NCI-H524 (cell line): ENCODE results near the gene MAEL.

ENCODE experiments used
- DNase-seq, 2 experiments: peaks; one replicate each; lab custom pipeline; 2025; lab: John Stamatoyannopoulos, UW

MAEL gene

DNA sequence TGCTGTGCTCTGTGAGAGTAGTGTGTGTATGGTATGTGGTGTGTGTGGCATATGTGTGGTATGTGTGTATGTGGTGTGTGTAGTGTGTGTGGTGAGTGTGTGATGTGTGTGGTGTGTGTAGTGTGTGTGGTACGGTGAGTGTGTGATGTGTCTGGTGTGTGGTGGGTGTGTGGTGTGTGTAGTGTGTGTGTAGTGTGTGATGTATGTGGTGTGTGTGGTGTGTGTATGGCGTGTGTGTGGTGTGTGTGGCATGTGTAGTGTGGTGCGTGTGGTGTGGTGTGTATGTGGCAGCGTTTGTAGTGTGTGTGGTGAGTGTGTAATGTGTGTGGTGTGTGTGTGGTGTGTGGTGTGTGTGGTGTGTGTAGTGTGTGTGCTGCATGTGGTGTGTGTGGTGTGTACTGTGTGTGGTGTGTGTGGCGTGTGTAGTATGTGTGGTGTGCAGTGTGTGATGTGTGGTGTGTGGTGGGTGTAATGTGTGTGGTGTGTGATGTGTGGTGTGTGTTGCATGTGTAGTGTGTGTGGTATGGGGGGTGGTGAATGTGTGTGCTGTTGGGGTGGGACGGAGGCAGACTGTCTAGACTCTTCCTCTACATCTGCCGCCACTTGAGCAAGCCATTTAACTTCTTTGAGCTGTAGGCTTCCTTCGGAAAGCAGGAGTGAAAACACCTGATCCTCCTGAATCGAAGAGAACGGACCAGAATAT is 67.6 kb downstream of the MAEL start:
- peak; percentile 69 to 80 for DNase-seq

DNA sequence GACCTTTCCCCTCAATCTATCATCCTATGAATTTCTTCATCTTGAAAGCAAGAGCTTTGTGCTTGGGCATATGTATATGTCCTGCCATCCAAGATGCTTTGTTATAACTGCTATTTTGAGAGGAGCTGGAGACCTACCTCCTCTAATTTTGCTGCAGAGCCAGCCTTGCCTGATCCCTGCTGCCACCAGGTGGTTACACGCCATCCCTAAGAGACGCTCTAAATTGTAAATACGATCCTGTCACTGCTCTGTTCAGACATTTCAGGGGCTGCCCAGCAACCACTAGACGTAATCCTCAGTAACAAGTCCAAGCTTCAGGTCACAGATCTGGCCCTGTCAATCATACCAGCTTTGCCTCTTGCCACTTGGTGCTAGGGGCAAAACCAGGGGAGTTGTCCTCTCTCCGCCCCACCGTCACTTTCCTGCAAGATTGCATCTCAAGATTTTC is 68.2 kb downstream of the MAEL start:
- peak; percentile 69 to 80 for DNase-seq

DNA sequence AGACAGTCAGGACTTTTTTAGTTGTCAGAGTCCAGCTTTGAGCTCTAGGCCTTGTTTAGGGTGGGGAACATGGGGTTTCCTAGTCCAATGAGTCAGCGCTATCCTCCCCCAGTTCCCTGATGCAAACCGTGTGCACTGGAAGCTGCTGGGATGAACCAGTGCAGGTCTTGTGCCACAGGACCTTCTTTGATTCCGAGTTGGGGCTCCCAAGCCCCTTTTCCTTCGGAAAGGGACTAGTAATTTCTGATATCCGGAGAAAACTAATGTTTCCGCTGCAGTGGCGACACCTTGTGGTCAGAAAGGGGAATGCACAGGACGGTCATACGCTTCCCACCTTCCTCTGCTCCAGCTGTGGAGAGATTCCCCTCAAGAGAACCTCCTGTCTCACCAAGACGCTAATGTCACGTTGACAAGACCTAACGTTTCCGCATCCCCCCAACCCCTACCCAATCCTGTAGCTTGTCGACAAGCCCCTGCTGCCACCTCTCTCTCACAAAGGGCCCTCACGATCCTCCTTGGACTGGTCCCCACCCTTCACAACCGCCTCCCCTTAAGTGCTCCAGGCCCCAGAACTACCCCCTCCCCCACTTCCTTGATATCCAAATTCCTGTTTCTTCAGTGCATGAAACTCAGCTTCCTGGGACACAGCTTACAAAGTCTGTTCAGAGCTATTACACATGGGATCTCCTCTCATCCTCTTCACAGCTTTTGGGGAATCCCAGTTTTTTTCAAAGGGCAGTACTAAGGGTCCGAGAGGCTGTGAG is 70.1 kb downstream of the MAEL start:
- peak; percentile 58 to 66 for DNase-seq

DNA sequence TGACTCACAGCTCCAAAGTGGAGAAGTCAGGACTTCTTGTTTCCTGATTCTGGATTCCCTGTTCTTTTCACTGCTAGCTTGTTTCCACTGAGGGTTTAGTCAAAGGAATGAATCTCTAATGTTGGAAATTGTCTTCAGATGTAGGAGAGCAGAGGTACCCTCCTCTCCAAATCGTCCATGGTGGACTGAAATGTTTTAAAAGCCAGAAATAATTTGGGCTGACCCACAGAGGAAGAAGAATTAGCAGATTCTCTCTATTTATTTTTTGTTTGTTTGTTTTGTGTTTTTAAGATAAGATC is 70.7 kb downstream of the MAEL start:
- DNase-seq: no peak

DNA sequence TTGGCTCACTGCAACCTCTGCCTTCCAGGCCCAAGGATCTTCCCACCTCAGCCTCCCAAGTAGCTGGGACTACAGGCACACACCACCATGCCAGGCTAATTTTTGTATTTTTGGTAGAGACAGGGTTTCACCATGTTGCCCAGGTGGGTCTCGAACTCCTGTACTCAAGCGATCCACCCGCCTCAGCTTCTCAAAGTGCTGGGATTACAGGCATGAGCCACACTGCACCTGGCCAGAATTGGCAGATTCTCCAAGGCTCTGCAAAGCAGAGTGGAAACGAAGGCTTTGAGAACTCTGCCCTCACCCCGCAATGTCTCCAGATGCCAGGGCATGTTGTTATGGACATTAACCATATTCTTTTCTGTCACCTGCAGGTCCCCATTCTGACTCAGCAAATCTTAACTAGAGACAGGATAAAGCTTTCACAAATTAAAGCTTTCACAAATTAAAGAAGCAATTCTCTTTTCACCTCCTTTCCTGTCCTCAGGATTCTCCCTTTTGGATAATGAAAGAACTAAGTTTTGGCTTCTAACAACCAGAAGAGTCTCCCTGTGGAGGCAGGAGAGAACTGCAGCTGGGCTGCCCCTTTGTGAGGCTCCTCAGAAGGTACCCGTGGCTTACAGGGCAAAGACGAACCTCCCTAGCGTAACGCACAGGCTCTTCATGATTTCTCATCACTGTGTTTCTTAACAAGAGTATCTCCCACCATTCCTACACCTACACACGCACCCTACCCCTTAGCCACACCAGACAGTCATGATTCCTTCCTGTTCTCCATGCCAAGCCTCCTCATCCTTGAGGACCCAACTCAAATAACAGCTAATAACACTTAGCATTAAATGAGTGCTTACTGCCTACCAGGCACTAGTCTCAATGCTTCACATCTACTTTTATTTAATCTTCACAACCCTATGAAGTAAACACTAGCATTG is 71.3 kb downstream of the MAEL start:
- peak in 1 of 2 experiments; percentile 43 for DNase-seq

DNA sequence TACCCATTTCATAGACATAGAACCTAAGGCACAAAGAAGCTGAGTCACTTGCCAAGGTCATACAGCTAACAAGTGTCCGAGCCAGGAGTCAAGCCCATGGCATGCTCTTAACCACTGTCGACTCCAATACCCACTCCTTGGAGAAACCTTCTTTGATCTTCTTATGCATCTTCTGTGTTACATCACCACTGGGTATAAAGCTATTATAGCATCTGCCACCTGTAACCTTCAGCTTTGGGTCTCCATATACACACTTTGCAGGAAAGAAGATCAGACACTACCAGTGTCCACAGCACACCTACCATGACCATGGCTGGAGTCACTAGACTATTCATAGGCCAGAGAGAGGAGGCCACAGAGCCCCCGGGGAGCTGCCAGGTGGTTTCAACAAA is 72.0 kb downstream of the MAEL start:
- no peak for DNase-seq

DNA sequence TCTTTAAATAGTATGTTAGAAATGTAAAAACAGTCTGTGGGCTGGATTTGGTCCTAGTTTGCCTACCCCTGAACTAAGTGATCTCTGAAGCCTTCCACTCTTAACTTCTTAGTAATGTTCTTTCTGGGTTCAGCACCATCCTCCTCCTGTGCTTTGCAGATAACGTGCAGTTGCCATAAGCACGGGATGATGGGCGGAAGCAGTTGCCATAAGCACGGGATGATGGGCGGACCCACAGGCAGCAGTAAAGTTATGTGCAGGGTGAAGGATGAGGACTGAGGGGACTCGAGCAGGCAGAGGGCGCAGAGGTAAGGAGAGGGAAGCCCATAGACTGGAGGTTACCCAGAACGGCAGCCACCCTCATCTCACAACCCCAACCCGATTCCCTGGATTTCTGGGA is 75.5 kb downstream of the MAEL start:
- no peak for DNase-seq

DNA sequence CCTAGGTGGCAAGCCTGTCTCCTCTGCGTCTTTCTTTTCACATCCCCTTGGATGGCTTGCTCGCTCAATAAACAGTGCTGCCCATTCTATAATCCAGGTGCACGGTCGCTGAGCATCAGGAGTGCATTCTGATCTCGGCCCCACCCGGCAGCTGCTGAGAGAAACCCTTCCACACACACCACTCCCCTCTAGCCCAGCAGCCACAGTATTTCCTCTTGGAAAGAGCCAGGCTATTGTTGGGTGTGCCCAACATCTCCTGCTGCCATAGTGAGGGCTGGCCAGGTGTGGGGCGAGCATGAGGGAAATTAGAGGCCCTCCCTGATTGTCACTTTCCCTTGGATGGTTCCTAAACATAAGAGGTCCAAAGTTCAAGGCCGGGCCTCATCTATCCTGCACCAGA is 76.4 kb downstream of the MAEL start:
- DNase-seq: no peak

DNA sequence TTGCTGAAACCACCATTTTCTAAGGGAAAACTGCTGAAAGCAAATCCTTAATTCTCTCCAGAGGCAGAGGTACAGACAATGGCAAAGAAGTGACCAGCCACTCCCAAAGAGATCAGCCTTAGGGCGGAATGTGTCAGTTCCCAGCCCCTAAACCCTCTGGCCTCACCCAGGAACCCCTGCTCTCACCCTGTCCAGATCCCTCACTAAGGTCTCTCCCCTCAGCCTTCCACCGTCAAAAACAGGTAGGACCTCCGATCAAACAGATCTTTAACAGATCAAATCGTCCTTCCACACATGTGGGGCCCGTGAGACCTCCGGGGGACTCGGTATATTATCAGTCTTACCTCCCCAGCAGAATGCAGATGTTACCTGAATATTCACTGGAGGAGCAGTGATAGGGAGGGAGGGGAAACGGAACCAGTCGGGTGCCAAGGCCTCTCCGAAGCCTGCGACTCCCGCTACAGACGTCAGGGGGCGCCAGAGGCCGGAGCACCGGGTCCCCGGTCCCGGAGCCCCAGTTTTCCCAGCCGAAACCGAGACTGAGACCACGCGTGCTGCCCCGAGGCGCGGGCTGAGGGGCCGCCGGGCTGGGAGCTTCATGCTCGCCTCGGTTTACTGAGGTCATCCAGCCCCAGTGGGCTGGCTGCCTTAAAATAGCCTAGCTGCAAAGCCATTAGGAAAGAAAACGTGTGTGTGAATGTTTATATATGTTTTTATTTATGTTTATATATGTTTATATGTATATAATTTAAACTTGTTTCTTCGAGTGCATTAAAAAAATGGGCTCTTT is 77.4 kb downstream of the MAEL start:
- DNase-seq: peak; percentile 32 to 65

DNA sequence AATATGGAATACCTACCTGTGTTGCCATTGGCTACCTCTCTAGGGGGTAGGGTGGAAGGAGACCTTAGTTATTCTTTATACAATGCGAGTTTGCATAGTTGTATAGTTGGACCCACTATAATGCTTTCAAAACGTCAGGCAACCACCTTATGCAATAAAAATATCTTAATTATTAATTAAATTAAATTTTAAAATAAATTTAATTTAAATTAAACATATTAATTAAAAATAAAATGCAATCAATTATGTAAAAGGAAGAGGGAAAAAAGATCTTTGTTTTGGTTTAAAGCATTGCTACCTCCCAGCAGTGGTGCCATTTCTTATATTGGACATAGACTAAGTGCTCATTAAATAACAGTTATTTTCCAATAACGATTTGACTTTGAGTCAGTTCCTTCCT is 78.8 kb downstream of the MAEL start:
- no peak for DNase-seq

DNA sequence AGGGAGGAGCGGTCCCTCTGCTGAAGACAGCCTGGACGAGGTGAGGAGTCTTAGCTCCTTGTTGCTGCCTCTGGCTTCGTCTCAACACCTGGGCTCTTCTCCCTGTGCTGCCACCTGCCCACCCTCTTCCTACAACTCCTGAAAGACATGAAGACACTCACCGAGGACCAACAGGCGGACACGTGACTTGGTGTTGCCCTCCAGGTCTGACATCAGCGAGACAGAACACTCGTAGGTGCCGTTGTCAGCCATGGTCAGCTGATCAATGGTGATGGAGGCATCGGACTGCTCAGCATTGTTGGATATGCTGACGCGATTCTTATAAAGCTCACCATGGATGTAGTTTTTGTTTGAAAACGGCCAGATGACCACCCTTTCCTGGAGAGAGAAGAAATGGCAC is 79.7 kb downstream of the MAEL start:
- DNase-seq: no peak

DNA sequence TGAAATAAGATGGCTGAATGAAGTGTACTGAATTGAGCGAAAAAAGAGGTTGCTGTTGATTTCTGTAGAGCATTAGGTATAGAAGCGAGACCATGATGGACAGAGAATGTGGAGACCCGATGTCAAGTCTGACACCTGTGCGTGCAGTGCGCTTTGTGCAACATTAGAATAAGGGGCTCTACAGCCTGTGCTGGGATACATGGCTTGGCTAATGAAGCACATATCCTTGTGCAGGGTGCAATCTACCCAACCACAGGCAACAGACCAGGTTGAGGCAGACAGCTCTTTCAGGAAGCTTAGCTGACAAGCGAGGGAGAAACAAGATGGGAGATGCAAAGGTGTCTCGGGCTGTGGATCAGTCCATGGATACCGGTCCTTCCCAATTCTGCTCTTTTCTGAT is 82.2 kb downstream of the MAEL start:
- no peak for DNase-seq
